Measurements from ENCODE around the gene TRAPPC6A. TPM values are rescaled to one million over a fixed set of nuclear protein-coding genes. Genes with fewer than 3 reads are reported as not detected.

The TRAPPC6A gene
- total and polyA plus RNA-seq, 9 of the 15 experiments (the other 6 are each of a cell fraction or from before 2014, with no cell fraction given) = 0.82 to 23.6 (median 11.6) TPM

GRCh38 chr19:45117167-45117594 is 60.9 kb downstream of the TRAPPC6A start:
- peaks cover 25% of the 10 kb centered on the region; the same call in 2 of the 3 replicates for H3K36me3 ChIP-seq (ENCODE audit: control insufficient read depth, insufficient read depth, low read length)
- DNase-seq (ENCODE audit: extremely low read depth in 1 of 4, low spot score in 3 of 4) (peak; percentile 51 to 61 (median 55)), FAIRE-seq (peak; percentile 64), ATAC-seq (peak; percentile 76)
- peaks cover 39% of the 10 kb centered on the region for H4K20me1 ChIP-seq (replicated peaks; ENCODE audit: control insufficient read depth, insufficient read depth, low read length)
- H3K4me3 ChIP-seq = no peak overlapping the region
- WGBS (ENCODE audit: insufficient coverage, low coverage, missing lambda C conversion rate) = 48% methylated on average over 16 of the region's 16 CpGs
- peak overlapping the region in 1 of 2 experiments; percentile 82; a peak in 2 of 4 replicates for H3K9ac ChIP-seq (ENCODE audit: insufficient read depth in 1 of 2, low read depth in 2 of 2, low read length in 2 of 2)
- H3K4me2 ChIP-seq (ENCODE audit: insufficient read depth, low read length) = no peak overlapping the region
- no peaks in the 10 kb centered on the region for H3K27me3 ChIP-seq (ENCODE audit: control insufficient read depth in 2 of 2, insufficient read depth in 2 of 2, low read length in 2 of 2)
- H3K27ac ChIP-seq (ENCODE audit: extremely low read depth, low read depth, low read length) = no peak overlapping the region
- POLR2A ChIA-PET = interaction anchor here (0.9 to 1.9 kb wide), 3 partner anchors 10 to 38 kb away, joined by 3 to 14 read pairs (median 4); partner anchors contain the start of genes GEMIN7 and PPP1R37
- intact Hi-C loops (cut with micrococcal nuclease) = no loop called here
- no peaks in the 10 kb centered on the region for H3K9me3 ChIP-seq (replicated peaks; ENCODE audit: control insufficient read depth, insufficient read depth, low read depth, low read length)
- peaks cover 5% of the 10 kb centered on the region for H3K9me1 ChIP-seq (ENCODE audit: control insufficient read depth, insufficient read depth, low read length)
- CTCF ChIA-PET (ENCODE audit: low intra/inter-chr PET ratio) = no interaction called here
- BruUV-seq (replicated peaks) = no TSS peak
- TF ChIP-seq SRF (CRISPR knock-in tag; IDR thresholded peaks at IDR 0.05) = no peak
- peak; percentile 77 for TF ChIP-seq EGR1 (conservative IDR thresholded peaks at IDR 0.05)
- TF ChIP-seq, protein P1, sequence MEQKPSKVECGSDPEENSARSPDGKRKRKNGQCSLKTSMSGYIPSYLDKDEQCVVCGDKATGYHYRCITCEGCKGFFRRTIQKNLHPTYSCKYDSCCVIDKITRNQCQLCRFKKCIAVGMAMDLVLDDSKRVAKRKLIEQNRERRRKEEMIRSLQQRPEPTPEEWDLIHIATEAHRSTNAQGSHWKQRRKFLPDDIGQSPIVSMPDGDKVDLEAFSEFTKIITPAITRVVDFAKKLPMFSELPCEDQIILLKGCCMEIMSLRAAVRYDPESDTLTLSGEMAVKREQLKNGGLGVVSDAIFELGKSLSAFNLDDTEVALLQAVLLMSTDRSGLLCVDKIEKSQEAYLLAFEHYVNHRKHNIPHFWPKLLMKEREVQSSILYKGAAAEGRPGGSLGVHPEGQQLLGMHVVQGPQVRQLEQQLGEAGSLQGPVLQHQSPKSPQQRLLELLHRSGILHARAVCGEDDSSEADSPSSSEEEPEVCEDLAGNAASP (IDR thresholded peaks at IDR 0.05) = no peak
- TF ChIP-seq TFAP4 (CRISPR knock-in tag; IDR thresholded peaks at IDR 0.05; ENCODE audit: borderline replicate concordance) = peak; percentile 52; the same call in 1 of the 2 replicates
- TF ChIP-seq ZNF282 (CRISPR knock-in tag; IDR thresholded peaks at IDR 0.05) = peak; percentile 38; the same call in 1 of the 2 replicates
- no peak for TF ChIP-seq EHMT2 (IDR thresholded peaks at IDR 0.05)
- no peak for TF ChIP-seq ZSCAN32 (CRISPR knock-in tag; IDR thresholded peaks at IDR 0.05)
- no peak for TF ChIP-seq ZFX (CRISPR knock-in tag; IDR thresholded peaks at IDR 0.05)
- H3K79me2 ChIP-seq (ENCODE audit: control insufficient read depth, insufficient read depth, low read length) = peaks cover 72% of the 10 kb centered on the region
- H3K4me1 ChIP-seq (replicated peaks in 1 of 2; ENCODE audit: control insufficient read depth in 2 of 2, insufficient read depth in 2 of 2, low read length in 2 of 2) = peaks cover 4 to 37% of the 10 kb centered on the region in 2 experiments; a peak in 4 of 5 replicates
- in situ Hi-C loops (cut with MboI) = no loop called here
- H2AFZ ChIP-seq (ENCODE audit: low read depth, low read length) = no peak overlapping the region

All from K562 (cell line).